ENCODE results near the gene KCTD17.

DNA sequence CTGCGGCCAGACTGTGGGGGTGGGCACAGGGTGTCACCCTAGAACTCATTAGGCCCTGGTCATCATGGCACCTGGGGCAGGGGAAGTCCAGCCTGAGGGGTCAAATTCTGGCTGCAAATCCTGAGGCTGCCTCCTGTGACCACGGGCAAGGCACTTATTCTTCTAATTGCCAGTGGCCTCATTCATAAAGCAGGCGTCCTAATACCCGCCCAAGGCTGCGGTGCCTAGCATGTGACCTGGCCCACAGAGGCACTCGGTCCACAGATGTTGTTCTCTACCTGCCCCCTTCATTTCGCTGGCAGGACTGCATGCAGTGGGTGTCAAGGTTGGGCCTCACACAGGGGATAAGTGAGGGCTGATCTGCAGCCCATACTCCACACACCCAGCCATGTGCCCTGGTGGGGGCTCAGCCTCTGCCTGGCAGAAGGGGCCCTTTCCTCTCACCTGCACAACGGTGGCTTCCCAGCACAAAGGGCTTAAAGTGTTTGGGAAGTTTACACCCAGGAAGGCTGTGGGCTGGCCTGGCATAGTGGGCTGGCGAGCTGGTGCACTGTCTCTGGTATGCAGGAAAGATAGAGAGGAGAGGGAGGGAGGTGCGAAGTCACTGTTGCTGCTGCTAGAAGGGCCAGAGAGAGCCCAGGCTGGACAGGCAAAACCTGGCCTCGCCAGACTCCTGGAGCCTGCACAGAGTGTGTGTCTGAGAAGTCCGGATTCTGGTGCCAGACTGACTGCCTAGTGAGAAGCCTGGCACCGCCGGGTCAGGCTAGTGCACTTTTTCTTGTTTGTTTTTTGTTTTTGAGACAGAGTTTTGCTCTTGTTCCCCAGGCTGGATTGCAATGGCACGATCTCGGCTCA is 28.8 kb upstream of the KCTD17 start:
- TF ChIP-seq, protein P1, sequence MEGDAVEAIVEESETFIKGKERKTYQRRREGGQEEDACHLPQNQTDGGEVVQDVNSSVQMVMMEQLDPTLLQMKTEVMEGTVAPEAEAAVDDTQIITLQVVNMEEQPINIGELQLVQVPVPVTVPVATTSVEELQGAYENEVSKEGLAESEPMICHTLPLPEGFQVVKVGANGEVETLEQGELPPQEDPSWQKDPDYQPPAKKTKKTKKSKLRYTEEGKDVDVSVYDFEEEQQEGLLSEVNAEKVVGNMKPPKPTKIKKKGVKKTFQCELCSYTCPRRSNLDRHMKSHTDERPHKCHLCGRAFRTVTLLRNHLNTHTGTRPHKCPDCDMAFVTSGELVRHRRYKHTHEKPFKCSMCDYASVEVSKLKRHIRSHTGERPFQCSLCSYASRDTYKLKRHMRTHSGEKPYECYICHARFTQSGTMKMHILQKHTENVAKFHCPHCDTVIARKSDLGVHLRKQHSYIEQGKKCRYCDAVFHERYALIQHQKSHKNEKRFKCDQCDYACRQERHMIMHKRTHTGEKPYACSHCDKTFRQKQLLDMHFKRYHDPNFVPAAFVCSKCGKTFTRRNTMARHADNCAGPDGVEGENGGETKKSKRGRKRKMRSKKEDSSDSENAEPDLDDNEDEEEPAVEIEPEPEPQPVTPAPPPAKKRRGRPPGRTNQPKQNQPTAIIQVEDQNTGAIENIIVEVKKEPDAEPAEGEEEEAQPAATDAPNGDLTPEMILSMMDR (conservative IDR thresholded peaks at IDR 0.05), result no peak
- TF ChIP-seq EZH2 (IDR thresholded peaks at IDR 0.05; ENCODE audit: low read depth), result no peak

Measured in PC-9 (cell line).